Uterine smooth muscle cell (primary cell): ENCODE data around the gene PCDHGC4. TPM values are rescaled to one million over a fixed set of nuclear protein-coding genes. Genes with fewer than 3 reads are reported as not detected.

Experiments
- total RNA-seq: library from RNA; depleted of rRNA; stranded (reverse); fragments of >200 nt; gene quantifications from 2 replicates; pipeline ENCODE4 v1.2.3, GENCODE V29; 2014

PCDHGC4 gene
- 2.2 and 2.4 TPM in 2 replicates for total RNA-seq

DNA sequence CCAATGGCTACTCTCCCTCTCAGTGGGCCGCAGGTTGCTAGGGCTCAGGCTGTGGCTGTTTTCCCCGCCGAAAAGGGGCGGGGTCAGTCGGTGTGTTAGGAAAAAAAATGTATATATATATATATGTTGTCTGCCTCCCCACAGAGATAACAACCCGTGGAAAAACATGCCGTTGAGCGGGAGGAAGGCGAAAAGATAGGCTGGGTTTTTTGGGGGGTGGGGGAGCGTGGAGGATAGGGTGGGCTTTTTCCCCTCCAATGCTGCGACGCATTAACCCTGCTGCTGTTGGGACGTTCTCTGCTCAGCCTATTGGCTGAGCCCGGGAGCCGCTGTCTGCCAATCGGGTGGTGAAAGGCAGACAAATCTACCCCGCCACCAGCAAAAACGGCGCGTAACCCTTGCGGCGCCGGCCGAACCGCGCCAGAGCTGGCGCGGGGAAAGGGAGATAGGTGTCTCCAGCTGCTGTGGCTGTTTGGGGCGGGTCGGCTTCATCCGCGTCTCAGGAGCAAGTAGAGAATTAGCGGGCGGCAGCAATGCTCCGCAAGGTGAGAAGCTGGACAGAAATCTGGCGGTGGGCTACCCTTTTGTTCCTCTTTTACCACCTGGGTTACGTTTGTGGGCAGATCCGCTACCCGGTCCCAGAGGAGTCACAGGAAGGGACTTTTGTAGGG, at the start of gene PCDHGC4:
PCDHGC4 (plus strand) TSS at position 390 of the 671 bp plus-strand sequence; CDS start at position 534, 144 bp downstream.

DNA sequence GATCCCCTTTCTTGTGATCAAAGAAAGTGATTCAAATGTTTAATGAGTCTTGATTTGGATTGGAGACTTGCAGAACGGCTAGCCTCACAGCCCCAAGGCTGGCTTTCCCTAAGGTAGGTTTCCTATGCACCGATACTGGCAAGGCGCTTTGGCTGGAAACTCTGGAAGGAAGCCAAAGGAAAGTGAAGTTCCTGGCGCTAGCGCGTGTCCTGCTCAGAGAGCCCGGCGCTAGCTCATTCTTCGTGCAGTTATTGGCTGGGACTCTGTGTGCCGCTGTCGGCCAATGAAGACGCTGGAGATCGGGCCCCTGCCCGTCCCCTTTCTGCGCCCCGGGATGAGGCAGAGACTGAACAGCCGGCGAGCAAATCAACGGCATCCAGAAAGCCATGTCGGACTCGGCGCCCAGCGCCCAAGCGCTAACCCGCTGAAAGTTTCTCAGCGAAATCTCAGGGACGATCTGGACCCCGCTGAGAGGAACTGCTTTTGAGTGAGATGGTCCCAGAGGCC, 9.2 kb upstream of the PCDHGC4 start, which contains the start of gene PCDHGC3:
PCDHGC3 (plus strand) TSS at position 342 of the 507 bp plus-strand sequence; CDS start at position 493, 151 bp downstream.

DNA sequence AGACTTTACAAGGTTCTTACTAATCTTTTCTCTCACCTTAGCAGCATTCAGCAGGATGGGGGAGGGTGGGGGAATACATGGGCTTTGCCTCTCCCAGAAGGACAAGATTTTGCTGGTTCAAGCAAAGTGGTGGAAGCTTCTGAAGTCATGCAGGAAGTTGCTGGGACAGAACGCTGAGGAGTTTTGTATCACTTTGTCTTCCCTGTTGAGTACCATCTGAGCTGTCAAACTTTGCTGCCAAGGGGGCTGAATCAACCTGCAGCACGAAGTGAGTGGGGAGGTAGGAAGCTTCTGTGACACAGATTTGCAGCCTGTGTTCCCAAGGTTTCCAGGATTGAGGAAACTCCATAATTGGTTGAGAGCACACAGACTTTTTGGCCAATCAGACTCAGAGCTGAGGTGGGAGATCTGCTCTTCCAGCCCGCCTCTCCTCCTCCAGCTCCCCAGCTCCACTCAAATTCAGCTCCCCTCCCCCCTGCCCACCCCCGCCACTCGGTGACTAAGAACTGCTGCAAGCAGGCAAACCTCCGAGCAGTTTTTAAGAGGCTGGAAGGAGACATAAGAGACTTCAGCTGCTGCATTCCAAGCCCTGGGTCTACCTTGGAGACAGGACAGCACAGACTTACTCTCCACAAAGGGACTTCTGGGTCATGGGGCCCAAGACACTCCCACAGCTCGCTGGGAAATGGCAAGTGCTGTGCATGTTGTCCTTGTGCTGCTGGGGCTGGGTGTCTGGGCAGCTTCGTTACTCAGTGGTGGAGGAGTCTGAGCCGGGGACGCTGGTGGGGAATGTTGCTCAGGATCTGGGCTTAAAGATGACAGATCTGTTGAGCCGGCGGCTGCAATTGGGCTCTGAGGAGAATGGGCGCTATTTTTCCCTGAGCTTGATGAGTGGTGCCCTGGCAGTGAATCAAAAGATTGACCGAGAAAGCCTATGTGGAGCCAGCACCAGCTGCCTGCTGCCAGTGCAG, 4.0 kb downstream of the PCDHGC4 start, which contains the start of gene PCDHGC5:
PCDHGC5 (plus strand) TSS at position 491 of the 971 bp plus-strand sequence; CDS start at position 651, 160 bp downstream.

Other genes with a start within 250 kb of the PCDHGC4 start
- under 0.01 and 0.37 TPM in 2 replicates for gene PCDHB15, start 239.6 kb upstream of the PCDHGC4 start, total RNA-seq
- gene SLC25A2, start 181.0 kb upstream of the PCDHGC4 start, total RNA-seq = 0.50 and 0.66 TPM in 2 replicates
- gene TAF7, start 164.2 kb upstream of the PCDHGC4 start, total RNA-seq = 86.1 and 88.3 TPM in 2 replicates
- 0.22 and 0.62 TPM in 2 replicates for gene PCDHGA1, start 154.5 kb upstream of the PCDHGC4 start, total RNA-seq
- 0.89 and 2.2 TPM in 2 replicates for gene PCDHGA2, start 146.3 kb upstream of the PCDHGC4 start, total RNA-seq
- gene PCDHGA3, start 141.2 kb upstream of the PCDHGC4 start, total RNA-seq = 0.22 and 0.87 TPM in 2 replicates
- 0.44 and 1.2 TPM in 2 replicates for gene PCDHGB1, start 134.9 kb upstream of the PCDHGC4 start, total RNA-seq
- gene PCDHGA4, start 130.0 kb upstream of the PCDHGC4 start, total RNA-seq = 2.2 and 5.2 TPM in 2 replicates
- gene PCDHGB2, start 125.0 kb upstream of the PCDHGC4 start, total RNA-seq = 1.2 and 1.7 TPM in 2 replicates
- 0.55 and 0.87 TPM in 2 replicates for gene PCDHGA5, start 120.9 kb upstream of the PCDHGC4 start, total RNA-seq
- gene PCDHGB3, start 114.8 kb upstream of the PCDHGC4 start, total RNA-seq = 2.3 and 4.2 TPM in 2 replicates
- gene PCDHGA6, start 111.1 kb upstream of the PCDHGC4 start, total RNA-seq = 1.7 and 3.2 TPM in 2 replicates
- 1.3 and 4.0 TPM in 2 replicates for gene PCDHGA7, start 102.3 kb upstream of the PCDHGC4 start, total RNA-seq
- gene PCDHGB4, start 97.3 kb upstream of the PCDHGC4 start, total RNA-seq = 11.3 and 20.9 TPM in 2 replicates
- 1.1 and 2.4 TPM in 2 replicates for gene PCDHGA8, start 92.4 kb upstream of the PCDHGC4 start, total RNA-seq
- 16.2 and 25.0 TPM in 2 replicates for gene PCDHGB5, start 87.1 kb upstream of the PCDHGC4 start, total RNA-seq
- gene PCDHGA9, start 82.3 kb upstream of the PCDHGC4 start, total RNA-seq = 4.0 and 4.2 TPM in 2 replicates
- 2.4 and 2.9 TPM in 2 replicates for gene PCDHGB6, start 77.0 kb upstream of the PCDHGC4 start, total RNA-seq
- 4.9 and 5.2 TPM in 2 replicates for gene PCDHGA10, start 72.0 kb upstream of the PCDHGC4 start, total RNA-seq
- gene PCDHGB7, start 67.4 kb upstream of the PCDHGC4 start, total RNA-seq = 6.0 and 7.4 TPM in 2 replicates
- 11.7 and 13.6 TPM in 2 replicates for gene PCDHGA11, start 64.0 kb upstream of the PCDHGC4 start, total RNA-seq
- 15.5 and 21.5 TPM in 2 replicates for gene PCDHGA12, start 54.5 kb upstream of the PCDHGC4 start, total RNA-seq
- 39.6 and 44.7 TPM in 2 replicates for gene PCDHGC3, start 9.1 kb upstream of the PCDHGC4 start, total RNA-seq
- gene PCDHGC5, start 4.1 kb downstream of the PCDHGC4 start, total RNA-seq = 2.3 and 2.9 TPM in 2 replicates
- gene DIAPH1, start 134.0 kb downstream of the PCDHGC4 start, total RNA-seq = 24.2 and 41.1 TPM in 2 replicates
- gene HDAC3, start 151.8 kb downstream of the PCDHGC4 start, total RNA-seq = 49.4 and 62.5 TPM in 2 replicates
- gene RELL2, start 152.0 kb downstream of the PCDHGC4 start, total RNA-seq = 4.9 TPM in 2 replicates
- gene FCHSD1, start 166.4 kb downstream of the PCDHGC4 start, total RNA-seq = 33.3 and 53.4 TPM in 2 replicates
- 4.6 and 4.8 TPM in 2 replicates for gene ARAP3, start 197.2 kb downstream of the PCDHGC4 start, total RNA-seq